Erythroblast (primary cell): ENCODE measurements around the gene RNF39.

ENCODE experiments used
- DNase-seq, 2 experiments: peaks; one replicate each; lab custom pipeline; 2025; lab: John Stamatoyannopoulos, UW
- GATA1 ChIP-seq: IDR thresholded peaks from 2 replicates; pipeline ENCODE4 v1.6.1; 2011; ENCODE audit warnings: low read depth, mild to moderate bottlenecking, control low read depth, low read length, moderate library complexity
- POLR2A ChIP-seq: IDR thresholded peaks from 2 replicates; pipeline ENCODE4 v1.6.1; 2011; ENCODE audit warnings: mild to moderate bottlenecking, low read length

Gene RNF39

GRCh38 chr6:30102414-30102969 is 26.9 kb upstream of the RNF39 start:
- TF ChIP-seq POLR2A (no peak), GATA1 (no peak)
- peak in 1 of 2 experiments; percentile 45 for DNase-seq

- peak; percentile 36 for TF ChIP-seq POLR2A
- TF ChIP-seq GATA1, result no peak
- peak; percentile 75 to 86 for DNase-seq
Observed at GRCh38 chr6:30101444-30102413, 26.2 kb upstream of the RNF39 start.

- TF ChIP-seq GATA1 (no peak), POLR2A (no peak)
- DNase-seq, result peak in 1 of 2 experiments; percentile 26
Observed at GRCh38 chr6:30100585-30101443, 25.2 kb upstream of the RNF39 start.

GRCh38 chr6:30100154-30100553 is 24.6 kb upstream of the RNF39 start:
- TF ChIP-seq POLR2A (no peak), GATA1 (no peak)
- no peak for DNase-seq

GRCh38 chr6:30097902-30098768 is 22.6 kb upstream of the RNF39 start:
- peak in 1 of 2 experiments; percentile 26 for DNase-seq
- TF ChIP-seq POLR2A, result no peak
- TF ChIP-seq GATA1, result no peak

- no peak for DNase-seq
- no peak for TF ChIP-seq POLR2A
- no peak for TF ChIP-seq GATA1
Observed at GRCh38 chr6:30096829-30097228, 21.3 kb upstream of the RNF39 start.

- TF ChIP-seq GATA1 (no peak), POLR2A (no peak)
Observed at GRCh38 chr6:30093951-30094661, 18.5 kb upstream of the RNF39 start.

GRCh38 chr6:30092852-30093543 is 17.4 kb upstream of the RNF39 start:
- no peak for TF ChIP-seq POLR2A
- TF ChIP-seq GATA1, result no peak
- no peak for DNase-seq

More at GRCh38 chr6:30093951-30094661, 18.5 kb upstream of the RNF39 start:
- DNase-seq, result no peak

- no peak for TF ChIP-seq POLR2A
- no peak for DNase-seq
Observed at GRCh38 chr6:30091577-30092381, 16.2 kb upstream of the RNF39 start.

GRCh38 chr6:30087876-30088275 is 12.3 kb upstream of the RNF39 start:
- no peak for TF ChIP-seq GATA1
- TF ChIP-seq POLR2A, result no peak
- no peak for DNase-seq

GRCh38 chr6:30077218-30077617 is 1.6 kb upstream of the RNF39 start:
- DNase-seq, result no peak
- TF ChIP-seq GATA1, result no peak
- TF ChIP-seq POLR2A, result no peak
